ENCODE results near the gene ZNF474.
A peak's percentile ranks its signal among the peaks of the same experiment; 100 is the strongest.

ZNF474 gene

DNA sequence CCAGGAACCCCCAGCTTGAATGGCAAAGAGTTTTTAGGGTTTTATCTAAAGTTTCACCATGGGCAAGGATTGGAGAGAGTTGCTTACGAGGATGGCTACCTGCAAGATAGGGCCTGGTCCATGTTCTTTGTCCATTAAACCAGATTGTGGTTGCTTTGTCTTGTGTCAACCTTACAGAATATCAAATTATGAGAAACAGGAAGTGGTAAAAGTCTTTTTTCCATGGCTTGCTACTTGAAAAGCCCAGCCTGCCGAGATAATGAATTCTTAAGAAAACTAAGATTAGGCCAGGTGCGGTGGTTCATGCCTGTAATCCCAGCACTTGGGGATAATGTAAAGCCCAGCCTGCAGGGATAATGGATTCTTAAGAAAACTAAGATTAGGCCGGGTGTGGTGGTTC lies 24.4 kb downstream of the ZNF474 start:
- no peak for DNase-seq (ENCODE audit: low read depth)

DNA sequence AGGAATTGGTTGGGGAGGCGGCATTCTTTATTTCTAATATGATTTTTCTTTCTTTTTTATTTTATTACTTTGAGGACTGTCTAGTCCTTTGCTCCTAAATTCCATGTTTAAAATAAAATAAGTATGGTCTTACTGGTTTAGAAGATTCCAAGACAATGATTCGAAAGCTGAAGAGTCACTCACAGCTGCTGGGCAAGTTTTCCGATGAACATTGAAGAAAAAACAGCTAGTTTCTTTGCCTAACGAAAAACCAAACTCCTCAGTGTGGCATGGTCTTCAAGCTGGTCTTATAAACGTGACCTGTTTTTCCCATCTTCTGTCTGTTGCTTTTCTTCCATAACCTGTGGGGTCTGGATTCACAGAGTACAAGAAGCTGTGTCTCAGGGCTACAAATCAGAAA lies 25.1 kb downstream of the ZNF474 start:
- DNase-seq (ENCODE audit: low read depth), result no peak

DNA sequence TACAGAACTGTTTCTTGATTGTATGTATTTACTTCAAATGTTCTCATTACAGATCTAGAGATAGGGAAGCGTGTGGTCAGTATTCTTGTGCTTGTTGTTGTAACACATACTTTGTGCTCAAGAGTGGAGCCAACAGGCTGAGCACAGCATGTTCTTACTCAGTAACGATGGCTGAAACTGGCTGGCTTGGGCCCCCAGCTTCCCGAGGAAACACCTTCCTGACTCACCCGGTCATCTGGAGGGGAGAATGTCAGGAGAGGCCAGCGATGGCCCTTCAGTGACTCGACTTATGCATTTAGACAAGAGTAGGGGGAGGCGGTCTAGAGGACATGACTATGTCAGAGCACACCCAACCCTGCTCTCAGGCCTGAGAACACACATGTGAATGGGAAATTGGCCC lies 25.6 kb downstream of the ZNF474 start:
- DNase-seq (ENCODE audit: low read depth), result peak; percentile 94

DNA sequence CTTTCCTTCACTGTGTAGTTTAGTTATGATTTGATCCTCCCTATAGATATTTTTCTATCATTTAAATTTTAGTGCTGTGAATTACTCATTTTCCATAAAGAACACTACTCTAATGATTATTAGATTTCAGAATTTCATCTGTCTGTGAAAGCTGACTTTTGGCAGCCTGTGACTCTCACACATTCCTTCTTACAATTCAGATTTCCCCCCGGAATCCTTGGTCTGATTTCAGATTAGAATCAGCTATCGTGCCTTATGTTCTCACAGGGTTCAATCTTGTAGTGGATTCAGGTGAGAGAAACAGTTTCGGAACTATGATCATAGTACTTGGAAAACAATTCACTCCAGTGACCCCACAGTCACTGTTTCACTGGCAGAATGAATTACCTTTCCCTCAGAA lies 26.2 kb downstream of the ZNF474 start:
- DNase-seq (ENCODE audit: low read depth), result no peak

DNA sequence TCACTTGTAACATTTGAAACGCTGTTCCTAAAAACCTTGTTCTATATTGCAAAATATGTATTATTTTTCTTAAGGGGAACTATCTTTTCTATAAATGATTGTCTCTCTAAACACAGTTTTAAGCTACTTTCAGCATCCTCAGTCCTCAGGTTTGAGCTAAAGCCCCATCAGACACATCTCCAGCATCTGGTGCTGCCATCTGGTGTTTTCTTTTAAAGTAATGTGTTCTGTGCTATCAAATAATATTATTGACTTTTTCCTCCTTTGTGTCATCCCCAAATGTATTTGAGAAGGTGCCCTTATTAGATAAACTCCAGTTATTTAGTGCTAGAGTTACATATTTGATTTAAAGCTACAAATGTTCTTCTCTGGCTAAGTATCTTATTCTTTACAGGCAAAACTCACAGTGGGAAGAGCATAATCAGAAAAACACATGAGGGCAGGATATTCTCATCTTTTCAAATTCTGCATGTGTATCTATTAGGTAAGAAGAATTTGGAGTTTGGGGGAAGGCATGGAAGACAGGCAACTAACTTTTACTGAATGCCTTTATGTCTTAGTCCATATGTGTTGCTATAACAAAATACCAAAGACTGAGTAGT lies 27.5 kb downstream of the ZNF474 start:
- DNase-seq (ENCODE audit: low read depth), result no peak

DNA sequence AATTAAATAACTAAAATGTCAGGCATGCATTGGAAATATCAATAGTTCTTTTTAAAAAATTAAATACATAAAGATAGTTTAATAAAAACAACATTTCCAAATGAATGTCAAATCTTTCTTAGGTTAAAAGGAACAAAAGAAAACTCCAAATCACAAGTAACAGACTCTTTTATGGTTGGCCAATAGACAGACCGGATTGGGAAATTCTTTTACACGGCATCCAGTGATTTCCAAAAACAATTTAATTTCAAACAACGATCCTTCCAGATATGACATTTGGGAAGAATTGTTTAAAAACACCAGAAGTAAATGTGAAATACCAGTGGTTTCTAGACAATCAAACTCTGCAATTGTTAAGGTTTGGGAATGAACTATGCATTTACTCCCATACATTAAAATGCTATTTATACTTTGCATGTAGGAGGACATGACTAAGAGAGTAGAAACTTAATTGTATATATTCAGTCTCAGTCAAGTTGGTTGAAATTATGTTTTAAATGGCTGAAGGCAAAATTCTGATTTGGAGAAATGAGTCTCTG lies 32.8 kb downstream of the ZNF474 start:
- DNase-seq (ENCODE audit: low read depth), result no peak

DNA sequence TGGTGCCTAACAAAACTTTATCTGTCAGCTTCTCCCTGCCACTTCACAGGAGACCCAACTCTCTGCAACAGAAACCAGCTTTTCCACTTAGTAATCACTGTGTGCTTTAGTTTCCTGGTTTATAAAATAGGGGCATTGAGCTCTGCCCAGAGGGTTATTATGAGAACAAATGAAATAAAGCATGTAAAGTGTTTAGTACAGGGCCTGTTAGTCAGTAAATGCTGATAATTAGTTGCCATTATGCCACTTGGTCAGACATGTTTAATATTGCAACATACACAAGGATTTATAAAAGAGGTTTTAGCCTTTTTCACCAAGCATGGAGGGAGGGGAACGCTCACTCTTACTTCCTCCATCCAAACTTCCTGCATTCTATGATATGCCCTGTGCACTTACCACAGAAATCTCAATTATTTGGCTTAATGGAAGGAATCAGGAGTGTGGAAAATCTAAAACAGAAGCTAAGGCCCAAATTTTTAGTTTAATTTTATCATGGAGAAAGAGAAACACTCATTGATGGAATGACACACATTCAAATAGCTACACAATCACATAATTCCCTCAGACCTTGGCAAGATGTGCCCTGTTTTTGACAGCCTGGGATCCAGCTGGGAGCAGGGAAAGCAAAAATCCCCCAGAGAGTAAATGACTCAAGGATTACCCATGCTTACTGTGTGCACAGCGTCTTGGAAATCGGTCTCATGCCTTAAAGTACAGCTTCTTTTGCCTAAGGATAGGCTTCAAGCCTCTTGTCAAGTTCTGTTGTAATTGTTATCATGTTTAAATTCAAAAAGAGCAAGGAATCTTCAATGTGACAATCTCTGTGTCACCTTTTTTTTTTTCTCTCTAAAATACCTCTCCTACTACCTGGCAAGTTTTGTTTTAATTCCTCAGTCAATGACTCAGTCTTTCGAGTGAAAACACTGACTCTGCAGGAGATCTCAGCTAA lies 34.0 kb downstream of the ZNF474 start:
- no peak for DNase-seq (ENCODE audit: low read depth)

DNA sequence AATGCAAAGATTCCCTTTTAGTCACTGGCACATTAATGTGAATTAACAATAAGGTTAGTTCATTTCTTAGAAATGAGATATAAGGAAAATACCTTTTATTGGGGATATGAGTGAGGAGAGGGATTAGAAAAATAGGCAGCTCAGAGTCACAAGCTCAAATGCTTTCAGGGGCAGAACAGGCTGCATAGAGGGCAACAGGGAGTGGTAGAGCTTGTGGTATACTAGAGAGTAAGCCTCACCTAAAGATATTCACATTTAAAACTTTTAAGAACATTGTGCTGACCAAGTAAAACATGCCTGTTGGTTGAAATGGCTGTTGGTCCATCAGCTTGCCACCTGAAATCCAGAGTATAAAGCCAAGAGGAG lies 34.7 kb downstream of the ZNF474 start:
- no peak for DNase-seq (ENCODE audit: low read depth)

DNA sequence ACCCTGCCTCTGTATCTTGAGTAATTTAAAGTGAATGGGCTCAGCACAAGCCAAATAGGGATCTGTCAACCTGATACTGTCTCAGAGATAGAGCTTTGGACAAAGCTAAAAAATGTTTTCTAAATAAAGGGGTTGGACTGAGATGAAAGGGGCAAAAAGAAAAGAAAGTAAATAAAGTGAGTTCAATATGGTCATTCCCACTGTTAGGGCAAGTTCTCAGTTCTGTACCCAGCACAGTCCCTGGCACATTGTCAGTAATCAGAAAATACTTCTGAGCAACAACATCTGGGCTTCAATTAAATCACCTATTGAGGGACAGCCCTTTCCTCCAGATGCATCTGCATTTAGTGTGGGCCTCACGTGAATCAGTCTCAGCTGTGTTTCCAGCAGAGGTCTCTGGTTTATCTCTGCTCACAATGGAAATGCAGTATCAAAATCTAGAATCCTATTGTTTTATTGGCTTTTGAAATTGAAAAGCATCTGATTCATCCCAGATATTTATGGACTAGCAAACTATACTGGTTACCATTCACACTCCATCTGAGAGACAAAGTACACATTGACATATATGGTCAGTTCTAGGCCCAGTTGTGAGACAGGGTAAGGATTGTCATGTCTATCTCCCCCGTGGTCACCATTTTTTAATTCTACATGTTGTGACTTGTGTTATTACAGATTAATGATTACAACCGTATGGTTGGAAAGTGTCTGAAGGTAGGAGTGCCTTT lies 35.6 kb downstream of the ZNF474 start:
- no peak for DNase-seq (ENCODE audit: low read depth)

DNA sequence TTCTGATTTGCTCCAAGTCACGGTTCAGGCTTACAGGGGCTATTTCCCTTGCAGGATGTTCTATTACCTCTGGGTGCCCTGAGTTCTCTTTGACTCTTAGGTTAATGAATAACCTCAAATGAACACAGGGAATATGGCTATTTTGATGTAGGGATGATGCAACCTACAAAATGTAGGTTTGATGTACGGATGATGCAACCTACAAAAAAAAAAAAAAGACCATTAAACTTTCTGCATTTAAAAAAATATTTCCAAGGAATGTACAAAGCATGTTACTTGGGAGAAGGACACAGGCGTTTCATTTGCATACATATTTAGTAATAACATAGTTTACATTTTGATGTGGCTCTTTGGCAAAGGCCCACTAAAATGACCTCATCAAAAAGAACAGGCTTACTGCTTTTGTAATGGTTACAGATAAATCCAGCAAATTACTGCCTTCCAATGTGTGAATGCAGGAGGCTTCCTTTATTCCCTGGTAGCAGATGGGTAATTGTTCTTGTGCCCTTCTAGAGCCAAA lies 36.3 kb downstream of the ZNF474 start:
- no peak for DNase-seq (ENCODE audit: low read depth)

DNA sequence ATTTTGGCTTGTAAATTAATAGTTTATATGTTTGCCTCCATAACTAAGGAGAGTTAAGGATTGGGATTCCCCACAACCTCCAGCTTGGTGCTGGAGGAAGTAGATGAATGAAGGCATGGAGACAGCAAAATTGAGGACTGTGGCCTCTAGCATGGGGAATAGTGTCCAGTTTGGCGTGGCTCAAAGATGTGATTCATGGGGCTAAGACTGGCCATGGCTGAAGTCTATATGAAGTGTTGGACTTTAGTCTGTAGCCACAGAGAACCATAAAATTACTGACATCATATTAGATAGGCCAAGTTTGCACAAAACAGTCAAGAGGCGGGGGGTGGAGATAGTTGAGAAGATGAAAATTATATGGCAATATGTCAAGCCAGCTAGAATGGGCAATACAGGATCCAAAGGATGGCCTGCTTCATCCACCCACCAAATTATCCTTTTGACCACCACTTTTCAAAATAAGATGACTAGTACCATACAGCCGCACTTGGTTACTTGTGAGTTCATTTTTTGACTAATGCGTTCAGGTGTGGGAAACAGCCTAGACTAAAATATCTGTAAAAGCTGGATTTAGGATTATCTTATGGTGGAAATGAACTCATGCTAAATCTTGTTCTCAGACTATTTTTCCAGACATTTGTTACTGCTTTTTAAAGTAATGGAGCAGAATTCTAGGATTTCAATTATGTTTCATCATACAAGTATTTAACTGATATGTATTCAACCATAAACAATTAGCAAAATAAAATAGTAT lies 40.2 kb downstream of the ZNF474 start:
- DNase-seq (ENCODE audit: low read depth), result no peak

DNA sequence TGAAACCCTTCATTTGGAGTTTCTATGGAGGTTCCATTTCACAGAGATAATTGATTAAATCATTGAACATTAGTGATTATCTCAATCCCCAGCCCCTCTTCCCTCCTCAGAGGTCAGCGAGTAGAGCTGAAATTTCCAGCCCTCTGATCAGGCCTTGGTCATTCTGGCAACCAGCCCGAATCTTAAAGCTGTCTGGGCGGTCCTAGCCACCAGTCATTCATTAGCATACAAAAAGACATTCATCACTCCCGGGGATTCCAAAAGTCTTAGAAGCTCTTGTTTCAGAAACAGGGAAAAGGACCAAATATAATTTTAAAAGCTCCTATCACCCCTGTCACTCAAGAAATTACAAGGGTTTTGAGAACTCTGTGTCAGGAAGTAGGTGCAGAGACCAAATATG lies 41.3 kb downstream of the ZNF474 start:
- no peak for DNase-seq (ENCODE audit: low read depth)

DNA sequence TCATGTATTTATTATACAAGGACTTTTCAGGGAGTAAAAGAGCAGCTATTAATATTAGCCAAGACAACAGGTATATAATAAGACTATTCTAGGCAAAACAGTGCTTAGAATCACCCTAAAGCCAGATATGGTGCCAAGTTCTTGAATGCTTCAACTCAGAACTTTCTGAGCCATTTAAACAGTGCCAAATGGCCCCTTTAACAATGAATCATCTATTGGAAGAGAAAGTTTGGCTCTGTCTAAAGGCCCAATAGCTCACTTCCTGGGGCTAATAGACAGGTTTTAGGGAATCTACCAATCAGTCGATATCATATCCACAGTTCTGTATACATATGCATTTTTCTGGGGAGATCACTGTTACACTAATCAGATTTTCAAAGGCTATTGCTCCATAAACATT lies 42.9 kb downstream of the ZNF474 start:
- DNase-seq (ENCODE audit: low read depth), result no peak

DNA sequence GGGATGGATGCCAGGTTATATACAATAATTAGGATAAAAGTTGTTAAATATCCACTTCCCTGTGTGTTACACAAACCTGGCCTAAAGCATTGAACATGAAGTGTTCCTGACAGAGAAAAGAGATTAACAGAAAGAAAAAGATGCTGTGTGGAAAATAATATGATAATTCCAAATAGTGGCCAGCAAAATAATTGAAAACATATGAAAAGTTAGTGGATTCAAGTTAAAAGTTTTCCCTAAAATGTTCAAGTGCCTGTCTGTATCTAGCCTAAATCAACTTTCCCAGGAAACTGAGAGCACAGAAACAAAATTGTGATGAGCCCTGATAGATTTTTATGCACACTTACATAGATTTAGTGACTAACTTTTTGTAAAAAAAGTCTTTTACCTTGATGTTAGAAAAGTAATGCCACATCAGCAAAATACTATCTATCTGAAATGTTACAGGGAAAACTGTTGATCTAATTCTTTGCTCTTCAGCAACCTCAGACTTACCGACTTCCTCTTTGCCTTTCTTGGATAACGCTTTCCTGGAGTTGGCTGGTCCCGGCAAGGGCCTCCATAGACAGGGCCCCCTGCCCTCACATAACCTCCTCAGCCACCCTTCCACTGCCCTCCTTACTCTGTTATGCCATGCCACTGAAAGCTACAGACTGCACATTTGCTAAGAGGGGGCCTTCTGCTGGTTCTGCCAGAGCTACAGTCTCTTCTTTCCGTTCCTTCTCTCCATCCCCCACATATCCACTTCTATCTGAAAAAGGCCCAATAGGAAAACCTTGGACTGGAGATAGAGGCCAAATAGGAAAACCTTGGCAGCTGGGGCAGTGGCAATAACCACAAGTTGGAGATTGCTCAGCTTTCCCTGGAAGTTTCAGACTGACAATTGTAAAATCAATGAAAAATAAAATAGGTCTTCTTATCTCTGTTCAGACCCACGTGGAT lies 44.4 kb downstream of the ZNF474 start:
- DNase-seq (ENCODE audit: low read depth), result no peak

DNA sequence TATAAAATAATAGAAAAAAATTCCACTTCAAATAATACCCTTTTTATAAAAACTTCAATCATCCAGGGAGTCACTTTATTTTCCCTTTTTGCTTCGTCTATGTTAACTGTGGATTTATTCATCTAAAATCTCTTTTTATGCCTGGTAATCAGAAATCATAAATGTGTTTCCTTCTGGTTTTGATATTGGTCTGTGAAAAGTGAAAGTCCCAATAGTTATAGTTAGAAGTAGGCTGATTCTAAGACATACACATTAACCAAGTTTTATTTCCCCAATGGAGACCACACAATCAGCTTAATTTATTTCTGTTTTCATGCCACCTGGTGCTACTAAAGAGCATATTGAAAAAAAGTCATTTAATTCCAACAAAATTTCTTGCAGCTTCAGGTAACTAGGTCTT lies 45.7 kb downstream of the ZNF474 start:
- no peak for DNase-seq (ENCODE audit: low read depth)

DNA sequence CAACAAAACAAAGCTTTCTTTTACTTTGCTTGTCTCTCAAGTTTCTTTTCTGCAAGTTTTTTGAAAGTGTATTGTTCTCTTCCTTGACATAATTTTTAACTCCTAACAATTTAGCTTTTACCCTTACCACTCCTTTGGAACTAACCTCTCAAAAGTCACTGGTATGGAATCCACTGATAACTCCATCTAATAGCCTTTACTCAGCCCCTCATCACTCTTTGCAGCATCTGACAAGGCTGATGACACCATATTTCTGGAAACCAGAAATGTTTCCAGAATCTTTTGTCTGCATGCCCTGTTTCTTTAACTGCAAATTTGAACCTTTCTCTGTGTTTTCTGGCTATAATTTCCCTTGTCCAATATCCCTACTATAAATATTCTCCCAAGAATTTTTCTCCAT lies 46.5 kb downstream of the ZNF474 start:
- no peak for DNase-seq (ENCODE audit: low read depth)

DNA sequence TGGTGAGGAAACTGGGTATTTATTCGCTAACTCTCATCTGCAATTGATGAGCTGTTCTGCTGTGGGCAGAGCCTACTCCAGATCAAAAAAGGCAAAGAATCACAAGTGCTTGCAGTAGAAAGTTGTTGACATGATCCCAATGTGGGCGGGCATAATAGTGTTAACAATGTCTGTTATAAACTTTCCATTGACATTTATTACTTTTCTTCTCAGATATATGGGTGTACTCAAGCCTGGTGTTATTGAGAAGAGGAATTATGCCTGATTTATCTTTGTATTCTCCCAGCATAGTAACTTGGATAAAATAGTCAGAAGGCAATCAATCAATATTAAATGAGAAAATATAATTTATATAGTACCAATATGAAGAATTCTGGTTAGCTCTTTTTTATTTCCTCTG lies 47.8 kb downstream of the ZNF474 start:
- no peak for DNase-seq (ENCODE audit: low read depth)

DNA sequence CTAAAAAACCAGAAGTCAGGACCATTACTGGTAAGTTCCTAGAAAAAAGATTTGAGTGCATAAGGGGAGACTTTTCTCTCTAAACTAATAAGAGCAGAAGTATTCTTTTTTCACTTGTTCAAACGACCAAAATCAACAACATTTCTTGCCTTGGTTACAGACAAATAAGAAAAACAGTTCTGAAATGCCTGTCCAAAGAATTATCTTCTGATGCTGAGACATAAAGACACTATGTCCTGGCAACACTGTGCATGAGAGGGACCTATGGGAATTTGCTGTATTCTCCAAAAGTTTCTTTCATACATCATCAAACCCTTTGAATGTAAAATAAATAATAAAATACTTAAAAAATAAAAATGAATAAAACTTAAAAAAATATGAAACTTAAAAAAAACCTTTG lies 50.4 kb downstream of the ZNF474 start:
- no peak for DNase-seq (ENCODE audit: low read depth)

DNA sequence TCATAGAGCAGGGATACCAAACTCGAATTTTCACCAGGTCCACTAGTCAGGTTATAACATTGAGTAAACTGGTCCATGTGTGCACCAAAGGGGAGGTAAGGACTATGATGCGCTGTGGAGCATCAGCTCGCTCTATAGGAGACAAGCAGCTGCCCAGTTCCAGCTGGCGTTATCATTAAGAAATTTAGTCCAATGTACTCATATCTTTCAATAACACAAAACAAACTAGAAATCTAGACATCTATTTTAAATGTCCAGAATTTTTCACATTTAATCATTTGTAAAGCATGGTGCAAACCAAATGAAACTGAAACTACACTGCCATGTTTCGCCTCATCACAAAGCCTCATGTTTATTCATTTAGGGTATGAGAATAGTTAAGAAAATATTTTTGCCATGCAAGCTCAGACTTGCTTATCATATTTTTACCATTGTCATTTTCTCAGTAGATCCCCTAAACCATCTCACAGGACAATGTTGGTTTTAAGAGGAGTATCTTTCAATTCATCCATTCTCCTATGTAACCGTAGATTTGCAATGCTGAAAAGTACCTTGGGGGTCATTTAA lies 50.9 kb downstream of the ZNF474 start:
- no peak for DNase-seq (ENCODE audit: low read depth)

DNA sequence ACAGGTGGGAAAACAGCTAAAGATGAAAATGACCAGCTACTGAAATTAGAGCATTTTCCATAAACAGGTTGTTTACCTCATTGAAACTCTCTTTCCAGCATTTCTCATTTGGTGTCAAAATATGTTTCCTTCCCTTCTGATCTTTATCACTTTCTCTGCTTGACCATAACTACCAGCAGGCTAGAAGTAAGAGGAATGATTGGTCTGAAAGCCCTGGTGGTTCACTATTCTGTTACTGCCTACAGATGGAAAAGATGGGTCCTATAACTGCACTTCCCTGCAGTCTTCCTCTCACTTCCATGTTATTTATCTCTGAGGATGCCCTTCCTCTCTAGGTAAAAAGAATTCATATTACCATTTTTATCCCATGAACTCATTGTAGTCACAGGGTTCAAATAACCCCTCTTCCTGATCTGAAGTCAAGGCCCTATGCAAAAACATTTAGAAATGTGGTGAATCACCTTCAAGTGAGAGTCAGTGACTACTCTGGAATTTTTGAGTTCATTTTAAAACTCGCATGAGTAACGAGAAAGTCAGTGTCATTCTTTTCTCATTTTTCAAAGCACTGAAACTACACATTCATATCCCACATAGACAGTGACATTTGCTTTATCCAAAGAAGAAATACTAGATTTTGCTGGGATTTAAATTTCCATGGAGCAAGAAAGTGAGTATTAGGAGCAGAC lies 51.7 kb downstream of the ZNF474 start:
- peak; percentile 83 for DNase-seq (ENCODE audit: low read depth)
